Measurements from ENCODE around the gene SPTLC2.

Gene SPTLC2

DNA sequence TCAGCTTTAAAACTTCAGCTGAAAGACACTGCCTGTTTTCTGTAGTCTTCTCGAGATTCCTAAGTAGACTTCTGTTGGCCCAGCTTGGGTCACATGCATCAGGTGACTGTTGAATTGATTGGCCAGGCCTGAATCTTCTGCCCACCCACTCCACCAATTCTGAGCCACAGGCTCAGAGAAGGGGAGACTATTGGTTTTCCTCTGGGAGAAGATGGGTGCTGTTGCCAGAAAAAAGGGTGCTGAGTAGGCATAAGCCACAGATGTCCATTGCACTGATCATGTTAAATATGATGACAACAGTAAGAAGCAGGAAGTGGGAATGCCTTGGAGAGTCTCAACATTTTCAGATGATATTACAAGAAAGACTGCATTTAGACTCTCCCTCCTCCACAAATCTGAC is 6.8 kb upstream of the SPTLC2 start:
- DNase-seq (ENCODE audit: low spot score) = no peak

DNA sequence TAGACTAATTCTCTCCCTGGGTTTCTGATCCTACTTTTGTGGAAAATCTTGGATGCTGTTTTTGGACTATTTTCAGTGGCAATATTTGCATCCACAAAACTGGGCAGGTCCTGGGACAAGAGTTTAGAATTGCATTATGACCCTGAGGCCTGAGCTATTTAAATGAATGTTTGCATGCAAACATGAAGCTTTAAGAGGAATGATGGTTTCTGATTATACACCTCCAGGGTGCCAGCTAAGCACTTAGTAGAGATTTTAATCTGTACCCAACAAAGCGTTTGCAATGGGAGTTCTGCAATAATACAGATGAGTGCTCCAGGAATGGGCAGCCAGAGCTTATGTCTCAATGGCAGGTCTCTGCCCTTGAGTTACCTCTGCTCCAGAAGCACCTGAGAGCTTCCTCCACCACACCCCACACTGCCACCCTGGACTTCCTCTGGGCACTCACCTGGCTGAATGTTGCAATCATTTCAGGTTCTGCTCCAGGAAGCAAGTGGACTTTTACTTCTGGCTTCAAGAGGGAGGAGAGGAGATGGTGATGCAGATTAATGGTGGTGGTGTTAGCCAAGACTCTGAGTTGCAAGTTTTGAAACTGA is 6.0 kb upstream of the SPTLC2 start:
- TF ChIP-seq, protein P1, sequence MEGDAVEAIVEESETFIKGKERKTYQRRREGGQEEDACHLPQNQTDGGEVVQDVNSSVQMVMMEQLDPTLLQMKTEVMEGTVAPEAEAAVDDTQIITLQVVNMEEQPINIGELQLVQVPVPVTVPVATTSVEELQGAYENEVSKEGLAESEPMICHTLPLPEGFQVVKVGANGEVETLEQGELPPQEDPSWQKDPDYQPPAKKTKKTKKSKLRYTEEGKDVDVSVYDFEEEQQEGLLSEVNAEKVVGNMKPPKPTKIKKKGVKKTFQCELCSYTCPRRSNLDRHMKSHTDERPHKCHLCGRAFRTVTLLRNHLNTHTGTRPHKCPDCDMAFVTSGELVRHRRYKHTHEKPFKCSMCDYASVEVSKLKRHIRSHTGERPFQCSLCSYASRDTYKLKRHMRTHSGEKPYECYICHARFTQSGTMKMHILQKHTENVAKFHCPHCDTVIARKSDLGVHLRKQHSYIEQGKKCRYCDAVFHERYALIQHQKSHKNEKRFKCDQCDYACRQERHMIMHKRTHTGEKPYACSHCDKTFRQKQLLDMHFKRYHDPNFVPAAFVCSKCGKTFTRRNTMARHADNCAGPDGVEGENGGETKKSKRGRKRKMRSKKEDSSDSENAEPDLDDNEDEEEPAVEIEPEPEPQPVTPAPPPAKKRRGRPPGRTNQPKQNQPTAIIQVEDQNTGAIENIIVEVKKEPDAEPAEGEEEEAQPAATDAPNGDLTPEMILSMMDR (IDR thresholded peaks at IDR 0.05; ENCODE audit: extremely low read depth, insufficient read depth, missing control alignments) = no peak
- no peak for DNase-seq (ENCODE audit: low spot score)
- in situ Hi-C loops (cut with MboI; ENCODE audit: low pct_unique_long_range_greater_than_20kb, low sequenced_read_pairs, unreplicated experiment) = no loop called here

More for the DNA sequence above, 6.8 kb upstream of the SPTLC2 start:
- TF ChIP-seq, protein P1 (IDR thresholded peaks at IDR 0.05; ENCODE audit: extremely low read depth, insufficient read depth, missing control alignments) = no peak
- in situ Hi-C loops (cut with MboI; ENCODE audit: low pct_unique_long_range_greater_than_20kb, low sequenced_read_pairs, unreplicated experiment) = no loop called here

DNA sequence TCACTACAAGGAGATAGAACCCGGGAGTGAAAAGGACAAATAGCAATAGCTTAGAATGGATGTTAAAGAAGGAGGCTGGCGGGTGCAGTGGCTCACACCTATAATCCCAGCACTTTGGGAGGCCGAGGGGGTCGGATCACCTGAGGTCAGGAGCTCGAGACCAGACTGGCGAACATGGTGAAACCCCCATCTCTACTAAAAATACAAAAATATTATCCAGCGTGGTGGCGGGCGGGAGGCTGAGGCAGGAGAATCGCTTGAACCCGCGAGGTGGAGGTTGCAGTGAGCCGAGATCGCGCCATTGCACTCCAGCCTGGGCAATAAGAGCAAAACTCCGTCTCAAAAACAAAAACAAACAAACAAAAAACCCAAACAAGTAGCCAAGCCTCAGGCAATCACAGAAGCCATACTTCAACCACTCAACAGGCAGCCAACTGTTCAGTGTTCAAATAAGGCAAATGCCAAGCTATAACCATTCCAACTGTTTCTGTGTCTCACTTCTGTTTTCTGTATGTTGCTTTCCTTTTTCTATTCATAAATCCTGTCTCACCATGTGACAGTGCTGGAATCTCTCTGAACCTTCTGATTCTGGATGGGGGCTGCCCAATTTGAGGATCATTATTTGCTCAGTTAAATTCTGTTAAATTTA is 3.9 kb upstream of the SPTLC2 start:
- in situ Hi-C loops (cut with MboI; ENCODE audit: low pct_unique_long_range_greater_than_20kb, low sequenced_read_pairs, unreplicated experiment) = no loop called here
- TF ChIP-seq, protein P1 (IDR thresholded peaks at IDR 0.05; ENCODE audit: extremely low read depth, insufficient read depth, missing control alignments) = no peak
- no peak for DNase-seq (ENCODE audit: low spot score)

DNA sequence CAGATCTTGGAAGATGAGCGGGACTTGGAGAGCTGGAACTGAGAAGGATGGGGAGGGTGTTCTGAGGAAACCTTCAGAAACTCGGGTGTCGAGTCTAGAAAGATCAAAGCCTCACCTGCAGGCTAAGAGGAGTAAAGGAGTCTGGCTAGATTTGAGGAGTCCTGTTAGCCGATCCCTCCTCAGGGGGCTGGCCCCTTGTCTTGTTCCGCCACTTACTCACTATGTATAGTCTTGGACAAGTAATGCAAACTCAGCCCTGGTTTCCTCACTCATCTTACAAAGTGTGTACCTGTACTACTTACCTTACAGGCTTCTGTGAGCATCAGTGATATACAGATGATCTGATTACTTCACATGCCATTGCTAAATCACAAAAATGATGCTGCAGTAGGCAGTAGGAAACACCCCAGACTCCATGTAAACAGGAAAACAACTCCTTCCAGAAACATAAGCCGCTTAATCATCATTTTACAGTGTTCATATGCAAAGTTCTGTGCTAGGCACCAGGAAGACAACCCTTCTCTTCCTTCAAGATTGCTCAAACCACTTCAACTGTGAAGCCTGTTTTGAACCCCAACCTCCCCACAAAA is 2.0 kb upstream of the SPTLC2 start:
- TF ChIP-seq, protein P1 (IDR thresholded peaks at IDR 0.05; ENCODE audit: extremely low read depth, insufficient read depth, missing control alignments) = no peak
- in situ Hi-C loops (cut with MboI; ENCODE audit: low pct_unique_long_range_greater_than_20kb, low sequenced_read_pairs, unreplicated experiment) = no loop called here
- DNase-seq (ENCODE audit: low spot score) = no peak

DNA sequence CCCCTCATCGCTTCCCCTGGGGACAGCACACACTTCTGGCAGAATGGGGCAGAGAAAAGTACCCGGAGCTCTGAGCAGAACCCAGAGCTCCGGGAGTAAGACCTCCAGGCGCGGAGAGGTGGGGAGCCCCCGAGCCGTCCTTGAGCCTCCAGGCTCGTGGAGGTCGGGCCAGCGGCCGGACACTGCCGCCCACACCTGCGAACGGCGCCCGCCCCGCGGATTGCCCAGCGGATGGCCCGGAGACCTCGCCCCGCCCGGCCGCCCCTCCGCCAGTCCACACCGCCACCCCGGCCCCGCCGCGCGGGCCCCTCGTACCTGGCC is 344 bp downstream of the SPTLC2 start:
- TF ChIP-seq, protein P1 (IDR thresholded peaks at IDR 0.05; ENCODE audit: extremely low read depth, insufficient read depth, missing control alignments) = no peak
- DNase-seq (ENCODE audit: low spot score) = no peak
- in situ Hi-C loops (cut with MboI; ENCODE audit: low pct_unique_long_range_greater_than_20kb, low sequenced_read_pairs, unreplicated experiment) = no loop called here

DNA sequence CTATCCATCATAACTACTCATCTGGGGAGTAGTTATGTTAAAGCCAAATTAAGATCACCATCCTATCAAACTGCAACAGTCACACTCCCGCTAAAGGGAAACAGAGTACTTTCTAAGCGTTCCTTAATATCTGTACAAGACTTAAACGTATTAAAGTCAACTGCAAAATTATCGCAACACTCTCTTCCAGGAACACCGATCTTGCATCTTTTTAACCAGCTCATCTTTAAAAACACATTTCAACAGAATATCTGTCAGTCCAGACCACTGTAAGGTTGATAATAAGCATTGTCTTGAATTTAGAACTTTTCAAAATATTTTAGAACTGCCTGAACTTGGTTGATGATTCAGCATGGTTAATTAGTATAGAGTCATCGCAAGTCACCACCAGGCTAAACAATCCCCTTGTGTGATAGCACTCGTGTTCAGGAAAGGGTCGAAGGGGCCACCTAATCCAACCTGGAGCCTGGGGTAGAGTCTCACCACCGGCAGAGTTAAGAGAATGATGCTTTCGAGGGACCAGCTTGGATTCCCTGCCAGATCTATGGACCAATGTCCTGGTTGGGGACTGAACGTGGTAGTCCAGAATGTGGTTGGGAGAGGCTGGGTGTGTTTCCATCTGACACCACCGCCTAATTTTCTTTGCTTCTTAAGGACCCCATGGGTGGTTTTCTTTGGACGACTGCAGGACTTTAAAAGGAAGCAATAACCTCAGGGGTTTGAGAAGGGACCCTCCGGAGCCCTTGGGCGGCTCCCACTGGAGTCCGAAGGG is 890 bp downstream of the SPTLC2 start:
- no peak for DNase-seq (ENCODE audit: low spot score)
- TF ChIP-seq, protein P1 (IDR thresholded peaks at IDR 0.05; ENCODE audit: extremely low read depth, insufficient read depth, missing control alignments) = no peak
- in situ Hi-C loops (cut with MboI; ENCODE audit: low pct_unique_long_range_greater_than_20kb, low sequenced_read_pairs, unreplicated experiment) = no loop called here
